Left ventricle myocardium inferior (tissue), 1 donor: ENCODE measurements around the gene RAB31. TPM values are rescaled to one million over a fixed set of nuclear protein-coding genes. Genes with fewer than 3 reads are reported as not detected.

Experiments used
- DNase-seq: peaks from one replicate; pipeline ENCODE4 v3.0.0-alpha.2; 2020
- H3K27ac ChIP-seq: fragments of 200-600 bp; replicated peaks from 2 replicates; pipeline ENCODE4 v1.8.0; 2021
- H3K27me3 ChIP-seq: fragments of 200-600 bp; 2 replicates; pipeline ENCODE4 v1.8.0; 2021; ENCODE audit warnings: low read depth
- H3K36me3 ChIP-seq: fragments of 200-600 bp; 2 replicates; pipeline ENCODE4 v1.8.0; 2021
- H3K4me1 ChIP-seq: fragments of 200-600 bp; 2 replicates; pipeline ENCODE4 v1.8.0; 2021
- H3K4me3 ChIP-seq: fragments of 200-600 bp; 2 replicates; pipeline ENCODE4 v1.8.0; 2021; ENCODE audit warnings: mild to moderate bottlenecking, moderate library complexity
- H3K9me3 ChIP-seq: fragments of 200-600 bp; replicated peaks from 2 replicates; pipeline ENCODE4 v1.8.0; 2021
- CTCF ChIP-seq: fragments of 200-600 bp; IDR thresholded peaks from 2 replicates; pipeline ENCODE4 v1.8.0; 2021; ENCODE audit warnings: antibody characterized with exemption, mild to moderate bottlenecking, borderline replicate concordance
- intact Hi-C: fragments of 100-400 bp; cut with micrococcal nuclease; formaldehyde crosslinking; loops from one replicate; pipeline ENCODE4 v1.11.0; 2022
- total RNA-seq: library from RNA; stranded (reverse); fragmentation: NEBNext Ultra II Directional; extraction: Animal tissue kit (Norgen Biotek cat#: 25700); gene quantifications from one replicate; pipeline ENCODE4 v1.2.1, GENCODE V29; 2021
- donor health status: DM: no; HTN: yes; CAD: no; lungs with severe emphysema.

The RAB31 gene
- total RNA-seq, 1 donor from 2014 or later: 12.0 TPM

- no peak overlapping the region for H3K4me3 ChIP-seq
- peak overlapping the region; percentile 84 for H3K27ac ChIP-seq
- intact Hi-C loops: no loop called here
- DNase-seq: no peak
- no peaks in the 10 kb centered on the region for H3K36me3 ChIP-seq
- no peaks in the 10 kb centered on the region for H3K9me3 ChIP-seq
- no peaks in the 10 kb centered on the region for H3K27me3 ChIP-seq
- peaks cover 42% of the 10 kb centered on the region for H3K4me1 ChIP-seq
- no peak for TF ChIP-seq CTCF
Observed at GRCh38 chr18:9838144-9838877, 130.2 kb downstream of the RAB31 start.

DNA sequence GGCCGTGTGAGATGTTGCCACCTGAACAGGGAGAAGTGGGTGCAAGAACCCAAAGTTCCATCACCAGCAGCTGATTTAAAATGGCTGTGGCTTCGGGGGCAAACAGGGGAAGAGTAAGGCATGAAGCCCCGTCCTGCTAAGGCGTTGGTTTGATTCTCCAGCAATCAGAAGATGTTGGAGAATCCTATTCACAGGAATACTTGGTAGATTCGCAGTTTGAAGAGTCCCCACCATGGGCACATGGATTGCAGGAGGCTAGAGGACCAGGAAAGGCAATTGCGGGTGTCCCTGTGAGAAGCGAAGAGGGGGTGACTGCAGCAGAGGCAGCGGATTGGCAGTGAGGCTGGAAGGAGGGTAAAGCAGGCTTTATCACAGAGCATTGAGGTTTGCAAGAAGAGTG lies 131.1 kb downstream of the RAB31 start:
- no peak overlapping the region for H3K4me3 ChIP-seq
- intact Hi-C loops: no loop called here
- H3K27ac ChIP-seq: peak overlapping the region; percentile 84
- H3K4me1 ChIP-seq: peaks cover 42% of the 10 kb centered on the region
- no peaks in the 10 kb centered on the region for H3K36me3 ChIP-seq
- no peak for TF ChIP-seq CTCF
- DNase-seq: no peak
- H3K27me3 ChIP-seq: no peaks in the 10 kb centered on the region
- H3K9me3 ChIP-seq: no peaks in the 10 kb centered on the region

DNA sequence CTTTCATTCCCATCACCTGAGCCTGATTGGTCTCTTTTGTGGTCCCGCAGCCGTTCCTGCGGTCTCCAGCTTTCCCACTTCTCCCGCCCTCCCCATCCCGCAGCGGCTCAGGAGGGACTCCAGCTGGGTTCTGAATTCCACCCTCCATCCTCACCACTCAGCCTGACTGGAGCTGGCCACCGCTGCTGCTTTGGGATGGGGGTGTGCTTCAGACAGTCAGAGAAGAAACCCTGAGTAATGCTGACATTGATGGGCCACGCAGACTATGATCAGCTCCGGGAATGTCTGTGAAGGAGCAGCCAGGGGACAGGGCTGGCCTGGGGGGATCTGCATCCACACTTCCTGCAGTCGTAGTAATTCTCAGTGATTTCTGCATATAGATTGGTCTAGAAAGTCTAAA lies 131.8 kb downstream of the RAB31 start:
- Histone ChIP-seq H3K4me1 (peaks cover 42% of the 10 kb centered on the region), H3K27ac (peak overlapping the region; percentile 84), H3K36me3 (no peaks in the 10 kb centered on the region), H3K9me3 (no peaks in the 10 kb centered on the region), H3K27me3 (no peaks in the 10 kb centered on the region), H3K4me3 (no peak overlapping the region)
- intact Hi-C loops: no loop called here
- no peak for TF ChIP-seq CTCF
- no peak for DNase-seq

- Histone ChIP-seq H3K27ac (peak overlapping the region; percentile 59), H3K36me3 (no peaks in the 10 kb centered on the region), H3K4me1 (peaks cover 49% of the 10 kb centered on the region), H3K4me3 (no peak overlapping the region), H3K9me3 (no peaks in the 10 kb centered on the region), H3K27me3 (no peaks in the 10 kb centered on the region)
- no peak for DNase-seq
- no peak for TF ChIP-seq CTCF
- intact Hi-C loops: no loop called here
Observed at GRCh38 chr18:9841752-9842151, 133.7 kb downstream of the RAB31 start.

GRCh38 chr18:9842448-9842847 lies 134.3 kb downstream of the RAB31 start:
- H3K36me3 ChIP-seq: no peaks in the 10 kb centered on the region
- no peaks in the 10 kb centered on the region for H3K27me3 ChIP-seq
- H3K9me3 ChIP-seq: no peaks in the 10 kb centered on the region
- intact Hi-C loops: no loop called here
- DNase-seq: no peak
- H3K4me1 ChIP-seq: peaks cover 55% of the 10 kb centered on the region
- peak overlapping the region; percentile 59 for H3K27ac ChIP-seq
- no peak for TF ChIP-seq CTCF
- H3K4me3 ChIP-seq: no peak overlapping the region
